CD14-positive monocyte (primary cell): Measurements from ENCODE around the gene ACSF2. TPM values are rescaled to one million over a fixed set of nuclear protein-coding genes. Genes with fewer than 3 reads are reported as not detected.

Source experiments
- DNase-seq, 3 donors: peaks; one replicate each; pipeline ENCODE4 v3.0.0-alpha.2; 2011 to 2022
- H2AFZ ChIP-seq: 2 replicates; pipeline ENCODE4 v1.6.0; 2012; ENCODE audit warnings: mild to moderate bottlenecking, low read depth, low read length, inconsistent platforms; ENCODE audit not compliant: insufficient read depth, poor library complexity, severe bottlenecking
- H3K27ac ChIP-seq, 2 donors: 1 replicate in 1 of 2; 2 replicates in 1 of 2; pipeline ENCODE4 v1.5.1; 2012 to 2013; ENCODE audit warnings: low read length in 2 of 2, control low read depth in 1 of 2, inconsistent platforms in 1 of 2, low read depth in 1 of 2, mild to moderate bottlenecking in 1 of 2
- H3K27me3 ChIP-seq, 2 donors: one replicate each; pipeline versions ENCODE4 v1.6.0 to v1.6.1; 2011 to 2013; ENCODE audit warnings: low read length in 2 of 2; ENCODE audit not compliant: control insufficient read depth in 2 of 2, insufficient read depth in 2 of 2
- H3K36me3 ChIP-seq, 2 donors: replicated peaks in 1 of 2; 1 replicate in 1 of 2; 2 replicates in 1 of 2; pipeline versions ENCODE4 v1.5.1 to v1.6.1; 2012 to 2013; ENCODE audit warnings: low read length in 2 of 2, control low read depth in 1 of 2, inconsistent platforms in 1 of 2, mild to moderate bottlenecking in 1 of 2; ENCODE audit not compliant: insufficient read depth in 2 of 2, control insufficient read depth in 1 of 2
- H3K4me1 ChIP-seq, 2 donors: 1 replicate in 1 of 2; 2 replicates in 1 of 2; pipeline versions ENCODE4 v1.5.1 to v1.6.1; 2012 to 2013; ENCODE audit warnings: low read length in 2 of 2, control low read depth in 1 of 2, inconsistent platforms in 1 of 2, mild to moderate bottlenecking in 1 of 2, moderate library complexity in 1 of 2; ENCODE audit not compliant: insufficient read depth in 2 of 2, control insufficient read depth in 1 of 2
- H3K4me2 ChIP-seq: replicated peaks from 2 replicates; pipeline ENCODE3; 2012; ENCODE audit warnings: low read length, moderate library complexity, mild to moderate bottlenecking; ENCODE audit not compliant: poor library complexity, severe bottlenecking; ENCODE audit errors: extremely low read depth
- H3K4me3 ChIP-seq, 3 experiments: fragments of 200-600 bp in 1 of 3; sonication (generic) in 1 of 3; replicated peaks in 1 of 3; 1 replicate in 2 of 3; 2 replicates in 1 of 3; pipeline ENCODE4 v1.5.1; 2011 to 2013; ENCODE audit warnings: low read length in 3 of 3, mild to moderate bottlenecking in 3 of 3, control low read depth in 2 of 3, low read depth in 2 of 3, inconsistent platforms in 1 of 3, moderate library complexity in 1 of 3
- H3K79me2 ChIP-seq: 2 replicates; pipeline ENCODE4 v1.6.0; 2012; ENCODE audit warnings: mild to moderate bottlenecking, control low read depth, inconsistent platforms, low read length, moderate library complexity; ENCODE audit not compliant: insufficient read depth
- H3K9ac ChIP-seq: 2 replicates; pipeline ENCODE4 v1.6.0; 2017; ENCODE audit warnings: low read length, mild to moderate bottlenecking; ENCODE audit not compliant: insufficient read depth, poor library complexity, severe bottlenecking
- H3K9me3 ChIP-seq, 2 donors: replicated peaks in 1 of 2; 1 replicate in 1 of 2; 2 replicates in 1 of 2; pipeline versions ENCODE4 v1.5.1 to v1.6.1; 2012 to 2013; ENCODE audit warnings: low read length in 2 of 2, control low read depth in 1 of 2; ENCODE audit not compliant: control insufficient read depth in 1 of 2, insufficient read depth in 1 of 2
- H4K20me1 ChIP-seq: 2 replicates; pipeline ENCODE4 v1.6.0; 2012; ENCODE audit warnings: mild to moderate bottlenecking, low read length, control low read depth, moderate library complexity; ENCODE audit not compliant: insufficient read depth
- H3K27ac Mint-ChIP-seq, 7 donors: one replicate each; pipeline ENCODE4 v1.8.0; 2020; ENCODE audit warnings: mild to moderate bottlenecking in 7 of 7, mixed read lengths in 7 of 7, moderate library complexity in 6 of 7, inconsistent platforms in 2 of 7
- H3K27me3 Mint-ChIP-seq, 3 donors: one replicate each; pipeline ENCODE4 v1.8.0; 2021 to 2022; ENCODE audit warnings: low read depth in 3 of 3, mild to moderate bottlenecking in 3 of 3, mixed read lengths in 3 of 3, moderate library complexity in 3 of 3, inconsistent platforms in 1 of 3
- H3K36me3 Mint-ChIP-seq, 2 donors: one replicate each; pipeline ENCODE4 v1.8.0; 2020; ENCODE audit warnings: mixed read lengths in 2 of 2, inconsistent platforms in 1 of 2, mild to moderate bottlenecking in 1 of 2
- H3K4me1 Mint-ChIP-seq: one replicate; pipeline ENCODE4 v1.8.0; 2020; ENCODE audit warnings: mild to moderate bottlenecking, mixed read lengths
- H3K4me3 Mint-ChIP-seq, 2 donors: one replicate each; pipeline ENCODE4 v1.8.0; 2020; ENCODE audit warnings: mild to moderate bottlenecking in 2 of 2, mixed read lengths in 2 of 2, moderate library complexity in 1 of 2
- H3K9me3 Mint-ChIP-seq, 7 donors: one replicate each; pipeline ENCODE4 v1.8.0; 2020 to 2022; ENCODE audit warnings: mixed read lengths in 7 of 7, mild to moderate bottlenecking in 6 of 7, moderate library complexity in 6 of 7, inconsistent platforms in 2 of 7
- CTCF ChIP-seq: fragments of 200-600 bp; IDR thresholded peaks from one replicate; pipeline ENCODE4 v1.8.0; 2022; ENCODE audit warnings: antibody characterized with exemption, mild to moderate bottlenecking
- WGBS: methylation state at CpG from one replicate; pipeline ENCODE4 v1.1.5; 2013; ENCODE audit warnings: missing lambda C conversion rate; ENCODE audit not compliant: insufficient coverage; 5-methylcytosine and 5-hydroxymethylcytosine counted together
- intact Hi-C, 2 donors: fragments of 100-400 bp; cut with micrococcal nuclease; formaldehyde crosslinking; loops; one replicate each; pipeline versions ENCODE4 v1.15.0 to v1.15.1; 2023
- polyA plus RNA-seq, 3 donors: library from polyadenylated mRNA; depleted of rRNA in 1 of 3; unstranded in 2 of 3; stranded (reverse) in 1 of 3; fragments of 300-500 nt in 2 of 3; fragments of >200 nt in 1 of 3; fragmentation: Illumina TruSeq in 2 of 3; gene quantifications; 1 replicate in 2 of 3; 2 replicates in 1 of 3; pipeline ENCODE4 v1.2.3, GENCODE V29; 2012 to 2021

The ACSF2 gene
- polyA plus RNA-seq, 3 donors: 2.8 to 24.4 (median 5.5) TPM

- WGBS: 86% methylated on average over 6 of the region's 8 CpGs
- Histone ChIP-seq H3K27me3 (no peaks in the 10 kb centered on the region), H3K4me2 (no peak overlapping the region), H3K27ac (no peak overlapping the region), H4K20me1 (no peaks in the 10 kb centered on the region), H3K4me1 (no peaks in the 10 kb centered on the region), H2AFZ (no peak overlapping the region), H3K9me3 (no peaks in the 10 kb centered on the region), H3K9ac (no peak overlapping the region), H3K79me2 (no peaks in the 10 kb centered on the region), H3K4me3 (no peak overlapping the region), H3K36me3 (no peaks in the 10 kb centered on the region)
- Mint-ChIP-seq H3K4me3 (no peak overlapping the region), H3K9me3 (no peaks in the 10 kb centered on the region), H3K4me1 (peaks cover 6% of the 10 kb centered on the region), H3K27ac (no peak overlapping the region), H3K36me3 (no peaks in the 10 kb centered on the region), H3K27me3 (peaks cover 1 to 3% (median 2%) of the 10 kb centered on the region in 3 donors)
- intact Hi-C loops: no loop called here
- DNase-seq: no peak
- no peak for TF ChIP-seq CTCF
Observed at GRCh38 chr17:50517504-50518383, 91.7 kb downstream of the ACSF2 start.

GRCh38 chr17:50518384-50519023, 92.5 kb downstream of the ACSF2 start:
- Histone ChIP-seq H3K36me3 (no peaks in the 10 kb centered on the region), H3K4me1 (no peaks in the 10 kb centered on the region), H3K27ac (no peak overlapping the region), H4K20me1 (no peaks in the 10 kb centered on the region), H3K4me2 (no peak overlapping the region), H3K27me3 (no peaks in the 10 kb centered on the region), H2AFZ (no peak overlapping the region), H3K4me3 (no peak overlapping the region), H3K79me2 (no peaks in the 10 kb centered on the region), H3K9ac (no peak overlapping the region), H3K9me3 (no peaks in the 10 kb centered on the region)
- no peak for DNase-seq
- no peak for TF ChIP-seq CTCF
- Mint-ChIP-seq H3K9me3 (no peaks in the 10 kb centered on the region), H3K4me1 (peaks cover 6% of the 10 kb centered on the region), H3K4me3 (no peak overlapping the region), H3K27me3 (peaks cover 1 to 4% (median 3%) of the 10 kb centered on the region in 3 donors), H3K27ac (peak overlapping the region in 1 of 7 donors; percentile 30), H3K36me3 (no peaks in the 10 kb centered on the region)
- 83% methylated on average over 10 of the region's 13 CpGs for WGBS
- intact Hi-C loops: no loop called here
